Cardiac fibroblast (primary cell): Measurements from ENCODE around the gene DYRK2.

Source experiments
- DNase-seq, 2 donors: peaks; one replicate each; pipeline versions ENCODE4 v3.0.0 to v3.0.0-alpha.2; 2010; ENCODE audit warnings: low read depth in 2 of 2
- H3K4me3 ChIP-seq, 2 donors: replicated peaks in 1 of 2; 1 replicate in 1 of 2; 2 replicates in 1 of 2; pipeline ENCODE4 v1.5.1; 2011; ENCODE audit warnings: low read depth in 2 of 2, low read length in 2 of 2, mild to moderate bottlenecking in 2 of 2, moderate library complexity in 1 of 2
- TF ChIP-seq, protein P1 (sequence below): IDR thresholded peaks from one replicate; pipeline ENCODE4 v1.5.1; 2011; ENCODE audit warnings: low read depth, mild to moderate bottlenecking, low read length, inconsistent platforms

The DYRK2 gene

DNA sequence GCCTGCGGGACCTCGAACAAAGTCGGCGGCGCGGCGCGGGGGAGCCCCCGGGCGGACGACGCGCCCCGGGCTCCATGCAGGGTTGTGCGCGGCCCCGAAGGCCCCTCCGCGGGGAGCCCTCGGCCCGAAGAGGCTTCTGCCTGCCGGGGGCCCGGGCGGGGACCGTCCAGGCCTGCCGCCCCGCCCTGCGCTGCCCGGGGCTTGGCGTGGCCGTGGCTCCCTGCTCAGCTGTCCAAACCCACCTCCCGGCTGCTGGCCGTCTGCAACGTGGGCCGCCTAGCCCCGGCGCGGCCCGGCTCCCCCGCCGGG, 670 bp downstream of the DYRK2 start:
- DNase-seq: peak in 1 of 2 donors; percentile 29
- TF ChIP-seq, protein P1, sequence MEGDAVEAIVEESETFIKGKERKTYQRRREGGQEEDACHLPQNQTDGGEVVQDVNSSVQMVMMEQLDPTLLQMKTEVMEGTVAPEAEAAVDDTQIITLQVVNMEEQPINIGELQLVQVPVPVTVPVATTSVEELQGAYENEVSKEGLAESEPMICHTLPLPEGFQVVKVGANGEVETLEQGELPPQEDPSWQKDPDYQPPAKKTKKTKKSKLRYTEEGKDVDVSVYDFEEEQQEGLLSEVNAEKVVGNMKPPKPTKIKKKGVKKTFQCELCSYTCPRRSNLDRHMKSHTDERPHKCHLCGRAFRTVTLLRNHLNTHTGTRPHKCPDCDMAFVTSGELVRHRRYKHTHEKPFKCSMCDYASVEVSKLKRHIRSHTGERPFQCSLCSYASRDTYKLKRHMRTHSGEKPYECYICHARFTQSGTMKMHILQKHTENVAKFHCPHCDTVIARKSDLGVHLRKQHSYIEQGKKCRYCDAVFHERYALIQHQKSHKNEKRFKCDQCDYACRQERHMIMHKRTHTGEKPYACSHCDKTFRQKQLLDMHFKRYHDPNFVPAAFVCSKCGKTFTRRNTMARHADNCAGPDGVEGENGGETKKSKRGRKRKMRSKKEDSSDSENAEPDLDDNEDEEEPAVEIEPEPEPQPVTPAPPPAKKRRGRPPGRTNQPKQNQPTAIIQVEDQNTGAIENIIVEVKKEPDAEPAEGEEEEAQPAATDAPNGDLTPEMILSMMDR: no peak

DNA sequence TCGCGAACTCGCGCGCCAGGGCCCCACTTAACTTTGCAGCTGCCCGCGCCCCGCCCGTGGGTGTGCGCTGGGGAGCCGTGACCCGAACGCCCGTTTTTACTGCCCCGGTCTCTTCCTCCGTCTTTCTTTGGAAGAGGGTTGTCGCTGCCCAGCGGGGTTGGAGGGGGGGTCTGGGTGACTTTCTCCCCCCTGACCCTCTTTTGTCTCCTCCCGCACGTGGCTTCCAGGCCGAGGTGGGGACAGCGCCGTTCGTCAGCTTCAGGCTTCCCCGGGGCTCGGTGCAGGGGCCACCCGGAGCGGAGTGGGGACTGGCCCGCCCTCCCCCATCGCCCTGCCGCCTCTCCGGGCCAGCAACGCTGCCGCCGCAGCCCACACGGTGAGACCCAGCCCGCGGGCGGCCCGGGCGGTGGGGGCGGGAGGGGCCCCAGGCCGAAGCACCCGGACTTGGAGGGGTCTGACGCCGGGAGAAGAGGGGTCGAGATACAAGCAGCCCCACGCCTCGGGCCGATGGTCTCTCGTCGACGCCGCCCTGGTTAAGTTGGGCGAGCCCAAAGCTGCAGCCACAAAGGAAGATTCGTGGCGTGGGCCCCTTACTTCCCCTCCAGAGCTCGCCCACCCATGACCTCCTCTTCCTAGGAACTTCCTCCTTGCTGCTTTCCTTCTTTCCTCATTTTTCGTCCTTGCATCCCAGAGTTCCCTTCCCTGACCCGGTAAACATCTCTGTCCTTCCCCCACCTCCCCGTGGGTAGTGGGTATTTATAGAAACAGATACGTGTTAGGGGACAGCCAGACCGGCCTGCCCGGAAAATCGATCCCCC, 1.2 kb downstream of the DYRK2 start:
- TF ChIP-seq, protein P1: no peak
- peak in 1 of 2 donors; percentile 22 for DNase-seq
- H3K4me3 ChIP-seq: peak overlapping the region; percentile 84 to 92

More for the DNA sequence above, 670 bp downstream of the DYRK2 start:
- H3K4me3 ChIP-seq: peak overlapping the region; percentile 84 to 92

- TF ChIP-seq, protein P1: no peak
- no peak for DNase-seq
Measured at GRCh38 chr12:67650388-67651131, 2.0 kb downstream of the DYRK2 start.

GRCh38 chr12:67651132-67651695, 2.7 kb downstream of the DYRK2 start:
- peak overlapping the region in 1 of 2 donors; percentile 84 for H3K4me3 ChIP-seq
- peak; percentile 62 to 64 for DNase-seq
- TF ChIP-seq, protein P1: peak; percentile 29

More at GRCh38 chr12:67650388-67651131, 2.0 kb downstream of the DYRK2 start:
- H3K4me3 ChIP-seq: peak overlapping the region; percentile 84 to 92

DNA sequence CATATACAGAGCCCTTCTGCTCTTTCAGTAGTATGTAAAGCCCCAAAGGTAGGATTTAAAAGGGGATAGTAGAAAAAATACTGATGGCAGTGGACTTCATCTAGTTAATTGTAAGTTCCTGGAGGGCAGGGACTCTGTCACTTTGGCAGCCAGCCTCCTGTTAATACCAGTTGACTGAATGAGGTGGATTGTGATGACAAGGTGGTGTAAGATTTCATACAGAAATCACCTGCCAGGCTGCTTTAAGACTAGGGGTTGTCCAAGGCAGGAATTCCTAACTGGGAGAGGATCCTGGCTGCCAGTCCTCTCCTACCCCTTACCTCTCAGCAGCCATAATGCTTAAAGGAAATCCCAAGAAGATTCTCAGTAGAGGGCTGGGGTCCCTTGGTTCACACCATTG, 7.3 kb downstream of the DYRK2 start:
- TF ChIP-seq, protein P1: no peak
- DNase-seq: no peak
- H3K4me3 ChIP-seq: no peak overlapping the region

DNA sequence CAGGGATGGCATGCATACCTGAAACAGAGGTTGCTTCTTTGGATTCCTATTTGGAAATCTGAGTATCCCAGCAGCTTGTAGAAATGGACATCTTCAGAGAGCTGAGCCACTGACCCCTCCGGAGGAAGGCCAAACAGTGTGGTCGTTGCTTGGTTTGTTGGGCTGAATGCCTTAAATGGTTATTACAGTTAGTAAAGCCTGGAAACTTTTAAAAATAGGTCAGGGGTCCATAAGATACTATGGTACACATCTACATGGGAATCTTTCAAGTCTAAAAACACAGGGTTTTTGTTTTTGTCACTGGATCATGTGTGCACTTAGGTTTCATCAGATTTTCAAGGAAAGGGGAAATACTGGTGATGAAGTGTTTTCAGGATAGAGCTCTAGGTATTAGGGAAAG, 7.7 kb downstream of the DYRK2 start:
- no peak overlapping the region for H3K4me3 ChIP-seq
- TF ChIP-seq, protein P1: no peak
- no peak for DNase-seq
